SU-DHL-6 (cell line): ENCODE measurements around the gene DDX59.

ENCODE experiments used
- EZH2phosphoT487 ChIP-seq: fragments of 200-600 bp; sonication (generic), shearing (Covaris generic); conservative IDR thresholded peaks from 2 replicates; pipeline ENCODE4 v1.6.1; 2018; ENCODE audit warnings: mild to moderate bottlenecking, antibody characterized with exemption, low read length, moderate library complexity, mixed read lengths
- TF ChIP-seq, protein P1 (sequence below): fragments of 200-600 bp; sonication (generic); IDR thresholded peaks from one replicate; pipeline ENCODE4 v1.5.1; 2017; ENCODE audit warnings: antibody characterized with exemption, mild to moderate bottlenecking, low read length, moderate library complexity; ENCODE audit not compliant: insufficient read depth, poor library complexity, severe bottlenecking

- TF ChIP-seq, protein P1, sequence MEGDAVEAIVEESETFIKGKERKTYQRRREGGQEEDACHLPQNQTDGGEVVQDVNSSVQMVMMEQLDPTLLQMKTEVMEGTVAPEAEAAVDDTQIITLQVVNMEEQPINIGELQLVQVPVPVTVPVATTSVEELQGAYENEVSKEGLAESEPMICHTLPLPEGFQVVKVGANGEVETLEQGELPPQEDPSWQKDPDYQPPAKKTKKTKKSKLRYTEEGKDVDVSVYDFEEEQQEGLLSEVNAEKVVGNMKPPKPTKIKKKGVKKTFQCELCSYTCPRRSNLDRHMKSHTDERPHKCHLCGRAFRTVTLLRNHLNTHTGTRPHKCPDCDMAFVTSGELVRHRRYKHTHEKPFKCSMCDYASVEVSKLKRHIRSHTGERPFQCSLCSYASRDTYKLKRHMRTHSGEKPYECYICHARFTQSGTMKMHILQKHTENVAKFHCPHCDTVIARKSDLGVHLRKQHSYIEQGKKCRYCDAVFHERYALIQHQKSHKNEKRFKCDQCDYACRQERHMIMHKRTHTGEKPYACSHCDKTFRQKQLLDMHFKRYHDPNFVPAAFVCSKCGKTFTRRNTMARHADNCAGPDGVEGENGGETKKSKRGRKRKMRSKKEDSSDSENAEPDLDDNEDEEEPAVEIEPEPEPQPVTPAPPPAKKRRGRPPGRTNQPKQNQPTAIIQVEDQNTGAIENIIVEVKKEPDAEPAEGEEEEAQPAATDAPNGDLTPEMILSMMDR, result no peak
- no peak for TF ChIP-seq EZH2phosphoT487
Observed at GRCh38 chr1:200671235-200671786, 1.6 kb upstream of the DDX59 start.
